Occipital lobe (tissue), 3 donors: ENCODE measurements around the gene ST8SIA2. TPM values are rescaled to one million over a fixed set of nuclear protein-coding genes. Genes with fewer than 3 reads are reported as not detected.

Experiments used
- DNase-seq: peaks from one replicate; lab custom pipeline; 2025; lab: John Stamatoyannopoulos, UW
- small RNA-seq: library from RNA; depleted of rRNA; stranded (forward); fragments of <200 nt; gene quantifications from one replicate; pipeline ENCODE3, GENCODE V24; 2014
- total RNA-seq: library from RNA; depleted of rRNA; stranded (reverse); fragments of >200 nt; gene quantifications from one replicate; pipeline ENCODE4 v1.2.3, GENCODE V29; 2014

ST8SIA2 gene
- total RNA-seq, 1 donor from 2014 or later: 81.6 TPM

- no peak for DNase-seq
Measured at GRCh38 chr15:92494806-92495336, 101.2 kb downstream of the ST8SIA2 start.

GRCh38 chr15:92495446-92495845 is 101.8 kb downstream of the ST8SIA2 start:
- no peak for DNase-seq

GRCh38 chr15:92499731-92500530 is 106.2 kb downstream of the ST8SIA2 start:
- DNase-seq: no peak

GRCh38 chr15:92502336-92502735 is 108.7 kb downstream of the ST8SIA2 start:
- DNase-seq: no peak

- no peak for DNase-seq
Measured at GRCh38 chr15:92502930-92503857, 109.5 kb downstream of the ST8SIA2 start.

- DNase-seq: no peak
Measured at GRCh38 chr15:92503889-92504288, 110.2 kb downstream of the ST8SIA2 start.

- DNase-seq: no peak
Measured at GRCh38 chr15:92505611-92506010, 111.9 kb downstream of the ST8SIA2 start.

GRCh38 chr15:92506506-92506905 is 112.8 kb downstream of the ST8SIA2 start:
- DNase-seq: no peak

GRCh38 chr15:92510163-92510882 is 116.6 kb downstream of the ST8SIA2 start:
- no peak for DNase-seq

Small RNAs within 50 kb of the gene (small RNA-seq; reads per million reads assigned to genes)
- gene RF01233: not detected
